Neural progenitor cell (in vitro differentiated cells): ENCODE data around the gene ARHGEF38. TPM values are rescaled to one million over a fixed set of nuclear protein-coding genes. Genes with fewer than 3 reads are reported as not detected.

ENCODE experiments used
- DNase-seq: peaks from one replicate; pipeline ENCODE4 v3.0.0-alpha.2; 2016; ENCODE audit warnings: low spot score
- H2AFZ ChIP-seq: fragments of 200-600 bp; sonication (generic); replicated peaks from 2 replicates; pipeline ENCODE4 v1.6.1; 2016; ENCODE audit warnings: antibody characterized with exemption
- H3F3A ChIP-seq: fragments of 200-600 bp; sonication (generic); 2 replicates; pipeline ENCODE4 v1.6.1; 2016; ENCODE audit warnings: antibody characterized with exemption, low read depth
- H3K27ac ChIP-seq: fragments of 200-600 bp; sonication (generic); 2 replicates; pipeline ENCODE4 v1.5.1; 2016; ENCODE audit warnings: mild to moderate bottlenecking
- H3K27me3 ChIP-seq: fragments of 200-600 bp; sonication (generic); 2 replicates; pipeline ENCODE4 v1.6.1; 2016; ENCODE audit warnings: mild to moderate bottlenecking, moderate library complexity
- H3K36me3 ChIP-seq: fragments of 200-600 bp; sonication (generic); 2 replicates; pipeline ENCODE4 v1.5.1; 2016
- H3K4me1 ChIP-seq: fragments of 200-600 bp; sonication (generic); 2 replicates; pipeline ENCODE4 v1.6.1; 2016; ENCODE audit warnings: mixed run types
- H3K4me2 ChIP-seq: fragments of 200-600 bp; sonication (generic); 2 replicates; pipeline ENCODE4 v1.6.1; 2016
- H3K4me3 ChIP-seq: fragments of 200-600 bp; sonication (generic); 2 replicates; pipeline ENCODE4 v1.5.1; 2016
- H3K79me2 ChIP-seq: fragments of 200-600 bp; sonication (generic); 2 replicates; pipeline ENCODE4 v1.6.1; 2016; ENCODE audit warnings: low read depth
- H3K9ac ChIP-seq: fragments of 200-600 bp; sonication (generic); 2 replicates; pipeline ENCODE4 v1.6.1; 2016
- H3K9me3 ChIP-seq: fragments of 200-600 bp; sonication (generic); 2 replicates; pipeline ENCODE4 v1.5.1; 2016; ENCODE audit warnings: low read depth
- H4K20me1 ChIP-seq: fragments of 200-600 bp; sonication (generic); 2 replicates; pipeline ENCODE4 v1.6.1; 2016; ENCODE audit warnings: low read depth
- H3K27ac Mint-ChIP-seq: 3 replicates; pipeline ENCODE4 v1.8.0; 2021; ENCODE audit warnings: mixed read lengths
- H3K27me3 Mint-ChIP-seq: 2 replicates; pipeline ENCODE4 v1.8.0; 2022; ENCODE audit warnings: low read depth, mild to moderate bottlenecking, inconsistent platforms, moderate library complexity, mixed read lengths; ENCODE audit not compliant: insufficient read depth
- H3K36me3 Mint-ChIP-seq: 3 replicates; pipeline ENCODE4 v1.8.0; 2021; ENCODE audit warnings: mixed read lengths
- H3K4me1 Mint-ChIP-seq: 3 replicates; pipeline ENCODE4 v1.8.0; 2021; ENCODE audit warnings: mixed read lengths
- H3K4me3 Mint-ChIP-seq: 3 replicates; pipeline ENCODE4 v1.8.0; 2021; ENCODE audit warnings: mild to moderate bottlenecking, moderate library complexity, mixed read lengths
- H3K9me3 Mint-ChIP-seq: 3 replicates; pipeline ENCODE4 v1.8.0; 2020; ENCODE audit warnings: mixed read lengths
- CTCF ChIP-seq: fragments of 200-600 bp; sonication (generic); IDR thresholded peaks from 2 replicates; pipeline ENCODE4 v1.5.1; 2017; ENCODE audit warnings: antibody characterized with exemption, mild to moderate bottlenecking
- EZH2 ChIP-seq: fragments of 200-600 bp; sonication (generic); IDR thresholded peaks from 2 replicates; pipeline ENCODE4 v1.6.1; 2017; ENCODE audit warnings: antibody characterized with exemption, mild to moderate bottlenecking, moderate library complexity
- EZH2phosphoT487 ChIP-seq: fragments of 200-600 bp; sonication (generic); IDR thresholded peaks from 2 replicates; pipeline ENCODE4 v1.6.1; 2017; ENCODE audit warnings: antibody characterized with exemption
- total RNA-seq: library from RNA; depleted of rRNA; stranded (reverse); fragments of >200 nt; gene quantifications from 2 replicates; pipeline ENCODE4 v1.2.3, GENCODE V29; 2015; ENCODE audit warnings: low replicate concordance

Gene ARHGEF38
- total RNA-seq, 1 donor from 2014 or later, result 0.28 TPM

GRCh38 chr4:105710012-105710600 lies 157.7 kb downstream of the ARHGEF38 start:
- Histone ChIP-seq H3K4me3 (peak overlapping the region; percentile 78), H3K27ac (no peak overlapping the region), H3K27me3 (no peaks in the 10 kb centered on the region), H3K9me3 (no peaks in the 10 kb centered on the region), H3K4me1 (peaks cover 23% of the 10 kb centered on the region), H3K9ac (no peak overlapping the region), H3K36me3 (no peaks in the 10 kb centered on the region), H4K20me1 (peaks cover 4% of the 10 kb centered on the region), H3F3A (peaks cover 14% of the 10 kb centered on the region), H3K79me2 (peaks cover 88% of the 10 kb centered on the region), H2AFZ (no peak overlapping the region), H3K4me2 (peak overlapping the region; percentile 93)
- DNase-seq, result no peak
- TF ChIP-seq EZH2phosphoT487 (no peak), EZH2 (no peak), CTCF (no peak)
- Mint-ChIP-seq H3K4me1 (peaks cover 11% of the 10 kb centered on the region), H3K27me3 (no peaks in the 10 kb centered on the region), H3K36me3 (peaks cover 6% of the 10 kb centered on the region), H3K27ac (no peak overlapping the region), H3K4me3 (peak overlapping the region; percentile 94), H3K9me3 (no peaks in the 10 kb centered on the region)

GRCh38 chr4:105710678-105711077 lies 158.3 kb downstream of the ARHGEF38 start:
- DNase-seq, result no peak
- Histone ChIP-seq H3K27ac (no peak overlapping the region), H3K4me3 (peak overlapping the region; percentile 78), H3F3A (peaks cover 14% of the 10 kb centered on the region), H2AFZ (no peak overlapping the region), H4K20me1 (peaks cover 4% of the 10 kb centered on the region), H3K9ac (no peak overlapping the region), H3K4me2 (peak overlapping the region; percentile 93), H3K4me1 (peaks cover 23% of the 10 kb centered on the region), H3K36me3 (no peaks in the 10 kb centered on the region), H3K27me3 (no peaks in the 10 kb centered on the region), H3K9me3 (no peaks in the 10 kb centered on the region), H3K79me2 (peaks cover 93% of the 10 kb centered on the region)
- H3K36me3 Mint-ChIP-seq, result peaks cover 4% of the 10 kb centered on the region
- no peak for TF ChIP-seq CTCF
- no peak for TF ChIP-seq EZH2phosphoT487
- TF ChIP-seq EZH2, result no peak
- peaks cover 11% of the 10 kb centered on the region for H3K4me1 Mint-ChIP-seq
- H3K9me3 Mint-ChIP-seq, result no peaks in the 10 kb centered on the region
- H3K27ac Mint-ChIP-seq, result no peak overlapping the region
- H3K4me3 Mint-ChIP-seq, result no peak overlapping the region
- no peaks in the 10 kb centered on the region for H3K27me3 Mint-ChIP-seq

GRCh38 chr4:105712766-105713165 lies 160.3 kb downstream of the ARHGEF38 start:
- no peak overlapping the region for H3K27ac Mint-ChIP-seq
- Histone ChIP-seq H3K36me3 (no peaks in the 10 kb centered on the region), H3K4me3 (no peak overlapping the region), H3K4me1 (peaks cover 16% of the 10 kb centered on the region), H3K9me3 (no peaks in the 10 kb centered on the region), H2AFZ (no peak overlapping the region), H4K20me1 (peaks cover 4% of the 10 kb centered on the region), H3K79me2 (peaks cover 90% of the 10 kb centered on the region), H3K9ac (no peak overlapping the region), H3K27me3 (no peaks in the 10 kb centered on the region), H3K27ac (no peak overlapping the region), H3K4me2 (no peak overlapping the region), H3F3A (peaks cover 14% of the 10 kb centered on the region)
- H3K4me1 Mint-ChIP-seq, result peaks cover 6% of the 10 kb centered on the region
- H3K4me3 Mint-ChIP-seq, result no peak overlapping the region
- H3K36me3 Mint-ChIP-seq, result peaks cover 2% of the 10 kb centered on the region
- no peak for DNase-seq
- no peaks in the 10 kb centered on the region for H3K9me3 Mint-ChIP-seq
- H3K27me3 Mint-ChIP-seq, result no peaks in the 10 kb centered on the region
- TF ChIP-seq CTCF, result no peak
